ENCODE measurements around the gene GALNT14.

- TF ChIP-seq, protein P1, sequence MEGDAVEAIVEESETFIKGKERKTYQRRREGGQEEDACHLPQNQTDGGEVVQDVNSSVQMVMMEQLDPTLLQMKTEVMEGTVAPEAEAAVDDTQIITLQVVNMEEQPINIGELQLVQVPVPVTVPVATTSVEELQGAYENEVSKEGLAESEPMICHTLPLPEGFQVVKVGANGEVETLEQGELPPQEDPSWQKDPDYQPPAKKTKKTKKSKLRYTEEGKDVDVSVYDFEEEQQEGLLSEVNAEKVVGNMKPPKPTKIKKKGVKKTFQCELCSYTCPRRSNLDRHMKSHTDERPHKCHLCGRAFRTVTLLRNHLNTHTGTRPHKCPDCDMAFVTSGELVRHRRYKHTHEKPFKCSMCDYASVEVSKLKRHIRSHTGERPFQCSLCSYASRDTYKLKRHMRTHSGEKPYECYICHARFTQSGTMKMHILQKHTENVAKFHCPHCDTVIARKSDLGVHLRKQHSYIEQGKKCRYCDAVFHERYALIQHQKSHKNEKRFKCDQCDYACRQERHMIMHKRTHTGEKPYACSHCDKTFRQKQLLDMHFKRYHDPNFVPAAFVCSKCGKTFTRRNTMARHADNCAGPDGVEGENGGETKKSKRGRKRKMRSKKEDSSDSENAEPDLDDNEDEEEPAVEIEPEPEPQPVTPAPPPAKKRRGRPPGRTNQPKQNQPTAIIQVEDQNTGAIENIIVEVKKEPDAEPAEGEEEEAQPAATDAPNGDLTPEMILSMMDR (IDR thresholded peaks at IDR 0.05 in 2 of 3, conservative IDR thresholded peaks at IDR 0.05 in 1 of 3; ENCODE audit: insufficient read depth in 2 of 3, low read depth in 1 of 3, low read length in 3 of 3) = no peak
- TF ChIP-seq ZNF277 (CRISPR knock-in tag; IDR thresholded peaks at IDR 0.05; ENCODE audit: borderline replicate concordance) = no peak
- no peak for TF ChIP-seq TCFL5 (CRISPR knock-in tag; conservative IDR thresholded peaks at IDR 0.05)
- no peak for TF ChIP-seq KDM4B (IDR thresholded peaks at IDR 0.05; ENCODE audit: borderline replicate concordance in 2 of 2, low read depth in 1 of 2)
- no peak for TF ChIP-seq SETDB1 (IDR thresholded peaks at IDR 0.05; ENCODE audit: low read length)
- TF ChIP-seq EP300 (IDR thresholded peaks at IDR 0.05; ENCODE audit: low read length) = no peak
- no peak for TF ChIP-seq MCM7 (IDR thresholded peaks at IDR 0.05)
- no peak for TF ChIP-seq JUN (IDR thresholded peaks at IDR 0.05; ENCODE audit: borderline replicate concordance, low read depth, low read length)
- TF ChIP-seq JUN (CRISPR knock-in tag; IDR thresholded peaks at IDR 0.05; ENCODE audit: borderline replicate concordance) = no peak
- no peak for TF ChIP-seq HDAC3 (IDR thresholded peaks at IDR 0.05; ENCODE audit: borderline replicate concordance, partially characterized antibody)
- no peak for TF ChIP-seq DIDO1 (tag; IDR thresholded peaks at IDR 0.05; ENCODE audit: low read depth)
These were observed 145.5 kb downstream of the GALNT14 start for GRCh38 chr2:30992781-30993180.
